Measurements from ENCODE around the gene POLRMT.

Gene POLRMT

GRCh38 chr19:640161-640558, 6.8 kb upstream of the POLRMT start:
- DNase-seq (ENCODE audit: low read depth): no peak

GRCh38 chr19:639253-640160, 6.2 kb upstream of the POLRMT start, which contains the start of gene FGF22:
FGF22 (plus strand) TSS chr19:639879; CDS start chr19:639926, 47 bp downstream.
- peak within 1 kb of the TSS; percentile 47 for H3K4me3 ChIP-seq (replicated peaks; ENCODE audit: low read depth, low read length)
- no peak for TF ChIP-seq CTCF (IDR thresholded peaks at IDR 0.05; ENCODE audit: low read length, missing control alignments)
- DNase-seq (ENCODE audit: low read depth): peak; percentile 81

More at GRCh38 chr19:640161-640558, 6.8 kb upstream of the POLRMT start:
- H3K4me3 ChIP-seq (replicated peaks; ENCODE audit: low read depth, low read length): peak overlapping the region; percentile 28
- TF ChIP-seq CTCF (IDR thresholded peaks at IDR 0.05; ENCODE audit: low read length, missing control alignments): no peak

- no peak for DNase-seq (ENCODE audit: low read depth)
- no peak for TF ChIP-seq CTCF (IDR thresholded peaks at IDR 0.05; ENCODE audit: low read length, missing control alignments)
- no peak overlapping the region for H3K4me3 ChIP-seq (replicated peaks; ENCODE audit: low read depth, low read length)
These were observed 5.5 kb upstream of the POLRMT start for GRCh38 chr19:638906-639252.

GRCh38 chr19:634975-635652, 1.8 kb upstream of the POLRMT start:
- TF ChIP-seq CTCF (IDR thresholded peaks at IDR 0.05; ENCODE audit: low read length, missing control alignments): no peak
- no peak overlapping the region for H3K4me3 ChIP-seq (replicated peaks; ENCODE audit: low read depth, low read length)
- no peak for DNase-seq (ENCODE audit: low read depth)

GRCh38 chr19:633786-634639, 676 bp upstream of the POLRMT start:
- peak overlapping the region; percentile 91 for H3K4me3 ChIP-seq (replicated peaks; ENCODE audit: low read depth, low read length)
- no peak for DNase-seq (ENCODE audit: low read depth)
- no peak for TF ChIP-seq CTCF (IDR thresholded peaks at IDR 0.05; ENCODE audit: low read length, missing control alignments)

GRCh38 chr19:632579-633067, 714 bp downstream of the POLRMT start:
- peak; percentile 56 for DNase-seq (ENCODE audit: low read depth)
- H3K4me3 ChIP-seq (replicated peaks; ENCODE audit: low read depth, low read length): peak overlapping the region; percentile 84
- TF ChIP-seq CTCF (IDR thresholded peaks at IDR 0.05; ENCODE audit: low read length, missing control alignments): no peak
